Erythroblast (primary cell): Measurements from ENCODE around the gene ATP2A1.

Experiments
- DNase-seq, 2 experiments: peaks; one replicate each; lab custom pipeline; 2025; lab: John Stamatoyannopoulos, UW
- GATA1 ChIP-seq: IDR thresholded peaks from 2 replicates; pipeline ENCODE4 v1.6.1; 2011; ENCODE audit warnings: low read depth, mild to moderate bottlenecking, control low read depth, low read length, moderate library complexity
- POLR2A ChIP-seq: IDR thresholded peaks from 2 replicates; pipeline ENCODE4 v1.6.1; 2011; ENCODE audit warnings: mild to moderate bottlenecking, low read length

The ATP2A1 gene

GRCh38 chr16:28878083-28878926, at the start of gene ATP2A1:
ATP2A1 (plus strand) TSS chr16:28878488; CDS start chr16:28878672, 184 bp downstream.
- TF ChIP-seq GATA1 (no peak), POLR2A (no peak)
- DNase-seq = no peak

GRCh38 chr16:28829747-28830146, 48.5 kb upstream of the ATP2A1 start:
- no peak for DNase-seq
- TF ChIP-seq POLR2A = no peak
- no peak for TF ChIP-seq GATA1

GRCh38 chr16:28830531-28830930, 47.8 kb upstream of the ATP2A1 start:
- TF ChIP-seq GATA1 = no peak
- TF ChIP-seq POLR2A = no peak
- DNase-seq = no peak

- DNase-seq = no peak
- TF ChIP-seq POLR2A (no peak), GATA1 (no peak)
Observed at GRCh38 chr16:28834349-28834748, 43.9 kb upstream of the ATP2A1 start.

GRCh38 chr16:28834873-28835863, 43.1 kb upstream of the ATP2A1 start:
- no peak for DNase-seq
- no peak for TF ChIP-seq GATA1

GRCh38 chr16:28835864-28836760, 42.2 kb upstream of the ATP2A1 start:
- TF ChIP-seq POLR2A = no peak
- no peak for TF ChIP-seq GATA1

GRCh38 chr16:28836761-28837064, 41.6 kb upstream of the ATP2A1 start:
- TF ChIP-seq POLR2A (no peak), GATA1 (no peak)
- DNase-seq = no peak

More at GRCh38 chr16:28835864-28836760, 42.2 kb upstream of the ATP2A1 start:
- no peak for DNase-seq

- no peak for TF ChIP-seq POLR2A
- TF ChIP-seq GATA1 = no peak
- no peak for DNase-seq
Observed at GRCh38 chr16:28837672-28838557, 40.4 kb upstream of the ATP2A1 start.

GRCh38 chr16:28838558-28838918, 39.8 kb upstream of the ATP2A1 start:
- no peak for DNase-seq
- TF ChIP-seq GATA1 = no peak
- no peak for TF ChIP-seq POLR2A

GRCh38 chr16:28839004-28839639, 39.2 kb upstream of the ATP2A1 start:
- no peak for DNase-seq
- no peak for TF ChIP-seq POLR2A
- no peak for TF ChIP-seq GATA1

- DNase-seq = no peak
- TF ChIP-seq POLR2A = no peak
- no peak for TF ChIP-seq GATA1
Observed at GRCh38 chr16:28839899-28840298, 38.4 kb upstream of the ATP2A1 start.

- no peak for DNase-seq
- TF ChIP-seq GATA1 = no peak
- TF ChIP-seq POLR2A = no peak
Observed at GRCh38 chr16:28842696-28843095, 35.6 kb upstream of the ATP2A1 start.
